ENCODE measurements around the gene PACRG.

- TF ChIP-seq NFIC (IDR thresholded peaks at IDR 0.05; ENCODE audit: borderline replicate concordance) (no peak), EP300 (IDR thresholded peaks at IDR 0.05; ENCODE audit: borderline replicate concordance in 1 of 2, low read depth in 1 of 2, low read length in 1 of 2) (no peak), SMC3 (IDR thresholded peaks at IDR 0.05; ENCODE audit: low read depth, low read length) (no peak), GABPA (IDR thresholded peaks at IDR 0.05; ENCODE audit: low read depth) (no peak), TEAD4 (IDR thresholded peaks at IDR 0.05; ENCODE audit: borderline replicate concordance, insufficient read depth) (no peak), NRF1 (IDR thresholded peaks at IDR 0.05; ENCODE audit: low read depth, low read length) (no peak), POLR2AphosphoS5 (IDR thresholded peaks at IDR 0.05; ENCODE audit: low read depth, low read length) (no peak), CTCF (IDR thresholded peaks at IDR 0.05) (no peak)
Observed at GRCh38 chr6:163230901-163231300, 503.1 kb downstream of the PACRG start.
